Effector CD8-positive, alpha-beta T cell (primary cell): ENCODE data around the gene CUEDC2.

ENCODE experiments used
- DNase-seq: peaks from one replicate; lab custom pipeline; 2025; lab: John Stamatoyannopoulos, UW
- total RNA-seq, 4 experiments: gene quantifications; one replicate each; lab custom pipeline; 2026; lab: John Stamatoyannopoulos, UW

CUEDC2 gene
- total RNA-seq = 23.2 to 27.5 (median 24.5) reads per million in 4 experiments

GRCh38 chr10:102432162-102432950, at the start of gene CUEDC2:
Gene CUEDC2, minus strand, starts transcription at chr10:102432574. Its CDS starts 7,386 bp downstream, at chr10:102425188.
- DNase-seq = peak; percentile 94

DNA sequence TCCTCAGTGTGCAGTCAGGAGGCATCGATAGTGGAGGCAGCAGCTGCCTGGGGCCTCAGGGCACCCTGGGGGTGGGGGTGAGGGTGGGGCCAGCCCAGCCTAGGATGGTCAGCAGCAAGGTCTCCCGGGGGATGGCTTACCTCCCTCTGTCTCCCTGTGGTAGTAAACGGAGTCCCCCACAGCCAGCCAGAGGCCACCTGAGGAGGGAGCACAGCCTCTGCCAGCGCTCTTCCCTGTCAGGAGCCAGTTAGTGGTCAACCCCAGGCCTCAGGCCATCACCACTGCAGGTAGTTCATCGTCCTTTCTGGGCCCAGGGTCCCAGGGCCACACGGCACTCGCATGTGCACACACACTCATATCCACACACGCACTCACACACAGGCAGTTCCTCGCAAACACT, 48.0 kb upstream of the CUEDC2 start:
- DNase-seq = no peak

DNA sequence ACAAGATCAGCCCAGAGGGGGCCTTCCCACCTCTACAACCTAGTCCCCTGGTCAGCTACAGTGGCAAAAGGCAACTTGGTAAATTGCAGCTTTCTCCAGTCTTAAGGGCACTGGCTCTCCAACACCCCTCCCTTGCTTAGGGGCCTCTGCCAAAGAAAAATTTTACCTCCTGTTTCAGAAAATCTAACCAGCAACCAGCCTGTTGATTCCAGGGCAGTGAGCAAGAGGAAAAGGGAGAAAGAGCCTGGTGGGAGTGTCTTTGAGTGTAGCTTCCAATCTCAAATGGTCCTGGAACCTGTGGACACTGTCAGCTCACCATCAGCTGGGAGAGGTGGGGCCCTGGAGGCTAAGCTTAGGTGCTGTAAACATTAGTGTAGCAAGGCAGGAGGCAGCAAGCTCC, 47.3 kb upstream of the CUEDC2 start:
- DNase-seq = no peak

DNA sequence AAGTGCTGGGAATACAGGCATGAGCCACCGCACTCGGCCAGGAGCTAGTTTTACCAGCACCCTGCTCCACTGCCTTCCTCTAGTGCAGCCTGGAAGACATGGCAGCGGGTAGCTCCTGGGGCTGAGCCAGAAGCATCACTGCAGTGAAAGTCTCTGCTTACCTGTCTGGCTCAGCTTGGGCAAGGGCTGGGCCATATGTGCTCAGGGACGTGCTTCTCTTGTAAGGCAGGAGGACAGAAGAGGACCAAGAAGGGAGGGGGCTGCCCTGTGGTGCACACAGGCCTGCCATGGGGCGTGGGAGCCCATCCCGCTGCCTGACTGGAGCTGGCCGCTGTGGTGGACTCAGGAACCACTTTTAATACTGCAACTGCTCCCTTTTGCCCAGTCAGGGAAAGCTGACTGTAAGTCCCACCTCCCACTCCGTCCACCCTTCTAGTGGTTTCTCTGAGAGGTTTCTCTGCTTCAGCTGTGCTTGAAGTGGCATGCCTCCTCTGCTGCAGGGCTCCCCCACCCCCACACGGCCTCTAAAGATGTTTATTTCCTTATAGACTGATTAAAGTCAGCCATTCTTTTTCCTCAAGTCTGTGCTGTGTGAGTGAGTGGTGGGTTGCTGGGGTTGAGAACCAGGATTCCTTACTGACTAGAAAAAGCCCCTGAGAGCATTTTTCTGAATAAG, 44.2 kb upstream of the CUEDC2 start:
- DNase-seq = no peak

DNA sequence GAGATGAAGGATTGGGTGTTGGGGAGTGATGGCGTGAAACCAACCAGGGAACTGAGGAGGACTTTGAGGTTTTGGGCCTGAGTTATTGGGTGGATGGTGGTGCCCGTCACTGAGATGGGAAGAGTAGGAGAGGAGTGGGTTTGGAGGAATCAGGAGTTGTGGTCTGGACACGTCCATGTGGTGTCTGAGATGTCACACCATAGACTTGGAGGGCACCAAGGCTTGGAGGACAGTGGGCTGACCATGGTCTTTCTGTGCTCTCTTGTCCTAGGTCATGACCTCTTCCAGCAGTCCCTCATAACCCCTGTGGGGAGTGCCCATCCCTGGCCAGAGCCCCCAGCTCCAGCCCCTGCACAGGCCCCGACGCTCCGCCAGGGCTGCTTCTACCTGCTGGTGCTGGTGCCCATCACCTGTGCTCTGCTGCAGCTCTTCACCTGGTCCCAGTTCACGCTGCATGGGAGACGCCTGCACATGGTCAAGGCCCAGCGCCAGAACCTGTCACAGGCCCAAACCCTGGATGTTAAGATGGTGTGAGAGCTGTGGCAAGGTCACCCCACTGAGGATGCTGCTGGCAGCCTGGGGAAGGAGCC, 43.2 kb upstream of the CUEDC2 start:
- no peak for DNase-seq

GRCh38 chr10:102473445-102474331, 41.3 kb upstream of the CUEDC2 start:
- DNase-seq = no peak

DNA sequence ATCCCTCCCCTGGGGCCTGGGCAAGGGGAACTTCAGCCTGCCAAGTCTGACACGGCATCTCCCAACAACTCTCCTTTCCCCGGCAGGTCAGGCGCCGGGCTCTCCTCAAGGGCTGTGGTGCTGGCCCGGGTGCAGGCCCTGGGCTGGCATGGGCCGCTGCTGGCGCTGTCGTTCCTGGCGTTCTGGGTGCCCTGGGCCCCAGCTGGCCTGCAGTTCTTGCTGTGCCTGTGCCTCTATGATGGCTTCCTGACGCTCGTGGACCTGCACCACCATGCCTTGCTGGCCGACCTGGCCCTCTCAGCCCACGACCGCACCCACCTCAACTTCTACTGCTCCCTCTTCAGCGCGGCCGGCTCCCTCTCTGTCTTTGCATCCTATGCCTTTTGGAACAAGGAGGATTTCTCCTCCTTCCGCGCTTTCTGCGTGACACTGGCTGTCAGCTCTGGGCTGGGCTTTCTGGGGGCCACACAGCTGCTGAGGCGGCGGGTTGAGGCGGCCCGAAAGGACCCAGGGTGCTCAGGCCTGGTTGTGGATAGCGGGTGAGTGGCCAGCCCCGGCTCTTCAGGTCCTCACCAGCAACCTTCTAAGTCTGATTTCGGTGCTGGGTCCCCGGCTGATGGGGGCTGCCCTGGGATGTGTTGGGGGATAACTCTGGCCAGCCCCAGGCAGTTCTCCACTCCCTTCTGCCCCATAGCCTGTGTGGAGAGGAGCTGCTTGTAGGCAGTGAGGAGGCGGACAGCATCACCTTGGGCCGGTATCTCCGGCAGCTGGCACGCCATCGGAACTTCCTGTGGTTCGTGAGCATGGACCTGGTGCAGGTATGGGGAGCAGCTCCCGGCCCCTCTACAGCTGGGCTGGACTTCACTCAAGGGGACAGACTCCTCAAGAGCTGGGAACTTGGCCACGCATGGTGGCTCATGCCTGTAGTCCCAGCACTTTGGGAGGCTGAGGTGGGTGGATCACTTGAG, 38.5 kb upstream of the CUEDC2 start:
- DNase-seq = no peak

- no peak for DNase-seq
Observed at GRCh38 chr10:102468683-102469082, 36.3 kb upstream of the CUEDC2 start.

DNA sequence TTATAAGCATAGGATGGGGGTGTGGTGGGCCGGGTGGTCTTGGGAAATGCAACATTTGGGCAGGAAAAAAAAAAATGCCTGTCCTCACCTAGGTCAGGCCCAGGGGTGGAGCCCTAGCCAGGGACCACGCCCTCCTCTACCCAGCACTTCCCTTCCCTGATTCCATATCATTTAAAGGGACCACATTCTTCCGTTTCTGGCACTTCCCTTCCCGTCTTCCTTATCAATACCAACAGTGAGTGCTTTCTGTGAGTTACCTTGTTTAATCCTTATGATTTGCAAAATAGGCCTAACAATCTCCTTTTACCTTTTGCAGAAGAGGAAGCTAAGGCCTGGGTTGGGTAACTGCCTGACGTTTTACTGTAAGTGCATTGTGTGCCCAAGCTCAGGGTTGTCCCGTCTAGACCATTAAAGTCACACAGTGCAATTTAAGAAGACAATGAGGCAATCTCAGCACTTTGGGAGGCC, 35.6 kb upstream of the CUEDC2 start:
- DNase-seq = no peak

DNA sequence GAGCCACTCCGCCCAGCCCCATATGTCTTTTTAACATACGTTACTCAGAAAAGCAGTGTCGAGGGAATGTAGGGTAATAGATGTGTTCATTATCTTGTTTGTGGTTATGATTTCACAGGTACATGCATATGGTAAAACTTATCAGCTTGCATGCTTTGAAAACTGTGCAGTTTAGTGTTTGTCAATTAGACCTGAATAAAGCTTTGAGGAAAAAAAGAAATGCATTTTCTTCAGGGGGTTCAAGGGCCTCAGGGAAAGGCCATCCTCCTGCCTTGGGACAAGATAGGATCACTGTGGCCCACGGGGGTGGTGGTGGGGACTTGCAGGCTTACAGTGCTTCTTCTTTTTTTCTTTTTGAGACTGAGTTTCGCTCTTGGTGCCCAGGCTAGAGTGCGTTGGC, 34.9 kb upstream of the CUEDC2 start:
- DNase-seq = no peak

GRCh38 chr10:102465466-102465865, 33.1 kb upstream of the CUEDC2 start:
- no peak for DNase-seq

DNA sequence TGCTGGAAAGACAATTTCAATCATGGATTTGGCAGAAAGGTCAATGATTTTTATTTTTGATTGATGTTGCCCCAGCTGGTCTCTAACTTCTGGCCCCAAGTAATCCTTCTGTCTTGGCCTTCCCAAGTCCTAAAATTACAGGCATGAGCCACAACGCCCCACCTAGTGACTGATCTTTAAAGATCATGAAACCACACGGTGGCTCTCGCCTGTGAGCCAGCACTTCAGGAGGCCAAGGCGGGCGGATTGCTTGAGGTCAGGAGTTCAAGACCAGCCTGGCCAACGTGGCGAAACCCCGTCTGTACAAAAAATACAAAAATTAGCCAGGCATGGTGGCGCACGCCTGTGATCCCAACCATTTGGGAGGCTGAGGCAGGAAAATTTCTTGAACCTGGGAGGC, 31.6 kb upstream of the CUEDC2 start:
- no peak for DNase-seq

- no peak for DNase-seq
Observed at GRCh38 chr10:102462512-102463054, 30.2 kb upstream of the CUEDC2 start.

DNA sequence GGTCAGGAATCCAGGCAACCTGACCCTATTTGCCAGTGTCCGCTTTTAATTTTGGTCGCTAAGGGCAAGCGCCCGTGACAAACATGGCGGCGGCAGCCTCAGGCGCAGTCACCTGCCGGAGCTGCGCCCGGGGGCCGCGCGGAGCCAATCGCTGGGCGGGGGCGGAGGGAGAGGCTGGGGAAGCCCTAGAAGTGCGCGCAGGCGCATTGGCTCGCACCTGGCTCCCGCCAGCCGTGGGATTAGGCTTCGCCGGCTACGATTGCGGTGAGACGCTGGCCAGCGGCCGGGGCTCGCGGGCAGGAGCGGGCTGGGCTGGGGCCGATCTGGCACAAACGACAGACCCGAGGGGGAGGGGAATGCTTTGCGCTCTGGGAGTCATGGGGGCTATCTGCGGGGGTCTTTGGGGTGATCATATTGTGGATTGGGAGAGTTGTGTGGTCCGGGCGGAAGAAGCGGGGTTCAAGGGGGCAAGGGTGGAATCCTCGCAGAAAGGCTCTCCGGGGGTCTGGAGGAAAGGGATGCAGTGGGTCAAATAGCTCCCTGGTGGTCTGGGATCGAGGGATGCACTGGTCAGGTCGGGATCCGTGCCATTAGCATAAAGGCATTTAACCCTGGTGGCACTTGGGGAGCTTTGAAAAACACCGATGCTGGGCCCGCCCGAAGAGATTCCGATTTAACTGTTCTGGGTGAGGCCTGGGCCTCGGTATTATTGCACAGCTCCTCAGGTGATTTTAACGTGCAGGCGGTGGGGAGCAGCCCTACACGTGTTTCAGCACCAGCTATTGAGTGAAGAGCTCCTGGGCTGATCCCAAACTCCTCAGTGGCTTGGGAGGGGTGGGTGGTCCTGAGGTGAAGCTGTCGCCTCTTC, 29.0 kb upstream of the CUEDC2 start:
- DNase-seq = peak; percentile 87

- no peak for DNase-seq
Observed at GRCh38 chr10:102460836-102461186, 28.4 kb upstream of the CUEDC2 start.

DNA sequence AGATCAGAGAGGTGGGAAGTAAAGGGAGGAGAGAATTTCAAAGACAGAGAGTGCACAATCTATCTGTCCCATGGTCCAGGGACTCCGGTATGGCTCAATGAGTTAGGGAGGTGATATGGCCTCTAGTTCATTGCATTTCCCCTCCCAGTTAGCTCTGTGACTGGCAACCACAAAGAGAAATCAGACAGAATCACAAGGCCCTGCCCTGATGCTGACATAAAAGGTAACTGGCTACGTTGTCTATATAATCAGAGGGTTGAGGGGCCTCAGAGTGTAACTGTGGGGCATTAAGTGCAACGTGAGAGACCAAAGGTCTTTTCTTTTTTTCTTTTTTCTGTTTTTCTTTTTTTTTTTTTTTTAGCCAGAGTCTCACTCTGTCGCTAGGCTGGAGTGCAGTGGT, 26.3 kb upstream of the CUEDC2 start:
- no peak for DNase-seq

GRCh38 chr10:102457591-102458150, 25.3 kb upstream of the CUEDC2 start:
- no peak for DNase-seq

GRCh38 chr10:102455893-102456471, 23.6 kb upstream of the CUEDC2 start:
- no peak for DNase-seq
